Upper lobe of left lung (tissue), 6 donors: ENCODE results near the gene CLSTN2. TPM values are rescaled to one million over a fixed set of nuclear protein-coding genes. Genes with fewer than 3 reads are reported as not detected.

ENCODE experiments used
- ATAC-seq, 2 donors: fragments of 200-7000 bp; cut with Tn5 transposase; one replicate each; pipeline ENCODE4 v1.9.1; 2022; ENCODE audit warnings: mild to moderate bottlenecking in 2 of 2, moderate library complexity in 2 of 2; ENCODE audit not compliant: low FRiP score in 2 of 2
- DNase-seq, 2 donors: peaks; one replicate each; pipeline ENCODE4 v3.0.0-alpha.2; 2019 to 2020
- H3K27ac ChIP-seq, 4 donors: fragments of 200-600 bp; sonication (generic); one replicate each; pipeline ENCODE4 v1.5.1; 2016 to 2019
- H3K27me3 ChIP-seq, 4 donors: fragments of 200-600 bp; sonication (generic); one replicate each; pipeline ENCODE4 v1.5.1; 2017 to 2019
- H3K36me3 ChIP-seq, 4 donors: fragments of 200-600 bp; sonication (generic); one replicate each; pipeline ENCODE4 v1.5.1; 2016 to 2019
- H3K4me1 ChIP-seq, 4 donors: fragments of 200-600 bp; sonication (generic); one replicate each; pipeline ENCODE4 v1.5.1; 2018 to 2019
- H3K4me3 ChIP-seq, 4 donors: fragments of 200-600 bp; sonication (generic); one replicate each; pipeline ENCODE4 v1.5.1; 2017 to 2019; ENCODE audit warnings: mild to moderate bottlenecking in 2 of 4, moderate library complexity in 1 of 4
- H3K9me3 ChIP-seq, 4 donors: fragments of 200-600 bp; sonication (generic); one replicate each; pipeline ENCODE4 v1.5.1; 2018 to 2019
- CTCF ChIP-seq, 6 experiments: fragments of 450-650 bp in 4 of 6; fragments of 200-600 bp in 2 of 6; sonication (generic) in 2 of 6; IDR thresholded peaks; one replicate each; pipeline ENCODE4 v1.5.1; 2016 to 2019; ENCODE audit warnings: antibody characterized with exemption in 6 of 6
- EP300 ChIP-seq, 4 donors: sonication (generic); formaldehyde crosslinking; IDR thresholded peaks; one replicate each; pipeline ENCODE4 v1.5.1; 2017; ENCODE audit warnings: antibody characterized with exemption in 4 of 4, control low read depth in 2 of 4
- POLR2A ChIP-seq, 4 donors: fragments of 450-650 bp; IDR thresholded peaks; one replicate each; pipeline ENCODE4 v1.5.1; 2016 to 2017; ENCODE audit warnings: antibody characterized with exemption in 4 of 4, mild to moderate bottlenecking in 2 of 4
- POLR2AphosphoS5 ChIP-seq, 2 donors: sonication (generic); formaldehyde crosslinking; IDR thresholded peaks; one replicate each; pipeline ENCODE4 v1.5.1; 2017; ENCODE audit warnings: antibody characterized with exemption in 2 of 2
- WGBS, 2 donors: methylation state at CpG; one replicate each; pipeline ENCODE4 v1.1.5; 2017 to 2018; 5-methylcytosine and 5-hydroxymethylcytosine counted together
- total RNA-seq, 6 donors: library from RNA; depleted of rRNA in 4 of 6; stranded (reverse); fragments of >200 nt in 4 of 6; gene quantifications; one replicate each; pipeline versions ENCODE4 v1.1.0 to v1.2.1, GENCODE V29; 2016 to 2021
- donor health status: DM: no; HTN: no; CAD: no; lungs with moderate emphysema.
- donor health status: DM: no; HTN: yes; CAD: no; lungs with severe emphysema.

The CLSTN2 gene
- total RNA-seq, 6 donors from 2014 or later: 1.0 to 4.3 (median 1.6) TPM

GRCh38 chr3:140448001-140448400 lies 513.0 kb downstream of the CLSTN2 start:
- H3K27ac ChIP-seq: no peak overlapping the region
- H3K4me1 ChIP-seq: no peaks in the 10 kb centered on the region
- DNase-seq: no peak
- TF ChIP-seq POLR2AphosphoS5 (IDR thresholded peaks at IDR 0.05) (no peak), EP300 (IDR thresholded peaks at IDR 0.05) (no peak), POLR2A (IDR thresholded peaks at IDR 0.05) (no peak), CTCF (IDR thresholded peaks at IDR 0.05) (no peak)
- no peaks in the 10 kb centered on the region for H3K9me3 ChIP-seq
- ATAC-seq: no peak
- no peaks in the 10 kb centered on the region for H3K36me3 ChIP-seq
- H3K27me3 ChIP-seq: no peaks in the 10 kb centered on the region
- no peak overlapping the region for H3K4me3 ChIP-seq
- WGBS, 2 donors: 77 to 82% methylated on average over 3 of the region's 3 CpGs

GRCh38 chr3:140449413-140450256 lies 514.6 kb downstream of the CLSTN2 start:
- ATAC-seq: no peak
- no peak for TF ChIP-seq CTCF (IDR thresholded peaks at IDR 0.05)
- no peak for TF ChIP-seq POLR2A (IDR thresholded peaks at IDR 0.05)
- no peak for TF ChIP-seq EP300 (IDR thresholded peaks at IDR 0.05)
- TF ChIP-seq POLR2AphosphoS5 (IDR thresholded peaks at IDR 0.05): no peak
- DNase-seq: no peak

GRCh38 chr3:140453750-140454149 lies 518.8 kb downstream of the CLSTN2 start:
- Histone ChIP-seq H3K4me1 (no peaks in the 10 kb centered on the region), H3K27me3 (no peaks in the 10 kb centered on the region), H3K9me3 (no peaks in the 10 kb centered on the region), H3K27ac (no peak overlapping the region), H3K36me3 (no peaks in the 10 kb centered on the region), H3K4me3 (no peak overlapping the region)
- ATAC-seq (no peak), DNase-seq (no peak)
- 84 to 88% methylated on average over 2 of the region's 2 CpGs for WGBS, 2 donors
- TF ChIP-seq EP300 (IDR thresholded peaks at IDR 0.05) (no peak), CTCF (IDR thresholded peaks at IDR 0.05) (no peak), POLR2AphosphoS5 (IDR thresholded peaks at IDR 0.05) (no peak), POLR2A (IDR thresholded peaks at IDR 0.05) (no peak)

More at GRCh38 chr3:140449413-140450256, 514.6 kb downstream of the CLSTN2 start:
- no peak overlapping the region for H3K4me3 ChIP-seq
- 88 to 95% methylated on average over 5 of the region's 5 CpGs for WGBS, 2 donors
- no peaks in the 10 kb centered on the region for H3K4me1 ChIP-seq
- no peak overlapping the region for H3K27ac ChIP-seq
- H3K36me3 ChIP-seq: no peaks in the 10 kb centered on the region
- H3K9me3 ChIP-seq: no peaks in the 10 kb centered on the region
- no peaks in the 10 kb centered on the region for H3K27me3 ChIP-seq

GRCh38 chr3:140455521-140456214 lies 520.7 kb downstream of the CLSTN2 start:
- no peaks in the 10 kb centered on the region for H3K36me3 ChIP-seq
- H3K27ac ChIP-seq: no peak overlapping the region
- H3K9me3 ChIP-seq: no peaks in the 10 kb centered on the region
- TF ChIP-seq CTCF (IDR thresholded peaks at IDR 0.05) (no peak), EP300 (IDR thresholded peaks at IDR 0.05) (no peak), POLR2A (IDR thresholded peaks at IDR 0.05) (no peak), POLR2AphosphoS5 (IDR thresholded peaks at IDR 0.05) (no peak)
- H3K4me3 ChIP-seq: no peak overlapping the region
- WGBS, 2 donors: 74 to 87% methylated on average over 4 to 5 of the region's 5 CpGs
- DNase-seq (no peak), ATAC-seq (no peak)
- H3K27me3 ChIP-seq: no peaks in the 10 kb centered on the region
- no peaks in the 10 kb centered on the region for H3K4me1 ChIP-seq
